K562 (cell line): ENCODE data around the gene PRKX.

Source experiments
- MBD2 ChIP-seq: sonication (generic); IDR thresholded peaks from 2 replicates; pipeline ENCODE4 v1.6.1; 2016; ENCODE audit warnings: low read depth, borderline replicate concordance
- POLR2A ChIP-seq: fragments of 450-650 bp; conservative IDR thresholded peaks from 2 replicates; pipeline ENCODE4 v1.6.1; 2016
- SMC3 ChIP-seq: conservative IDR thresholded peaks from 2 replicates; pipeline ENCODE4 v1.6.1; 2011; ENCODE audit warnings: low read depth, low read length, improper control_type of control experiment; ENCODE audit not compliant: insufficient read depth
- SNAPC5 ChIP-seq: fragments of 250-450 bp; sonication (Bioruptor Pico); IDR thresholded peaks from 2 replicates; pipeline ENCODE4 v1.8.0; 2021; ENCODE audit warnings: moderate library complexity, mild to moderate bottlenecking, inconsistent platforms
- TAF15 ChIP-seq: fragments of 200-400 bp; formaldehyde crosslinking; IDR thresholded peaks from 2 replicates; pipeline ENCODE4 v1.6.1; 2017; ENCODE audit warnings: mild to moderate bottlenecking, low read depth, low read length, moderate library complexity
- TCF7L2 ChIP-seq: fragments of 150-350 bp; IDR thresholded peaks from 2 replicates; pipeline ENCODE4 v1.6.1; 2016; ENCODE audit warnings: low read depth, mild to moderate bottlenecking, low read length, moderate library complexity
- ZC3H11A ChIP-seq: IDR thresholded peaks from 2 replicates; pipeline ENCODE4 v1.6.1; 2012; ENCODE audit warnings: low read depth, low read length, improper control_type of control experiment
- ZNF124 ChIP-seq: sonication (generic); formaldehyde crosslinking; IDR thresholded peaks from 2 replicates; pipeline ENCODE4 v1.8.1; 2022; ENCODE audit warnings: missing genetic modification reagents
- ZNF140 ChIP-seq: fragments of 250-450 bp; sonication (Bioruptor Pico); IDR thresholded peaks from 2 replicates; pipeline ENCODE4 v1.8.0; 2021; ENCODE audit warnings: moderate library complexity, mild to moderate bottlenecking, inconsistent platforms
- ZNF384 ChIP-seq: IDR thresholded peaks from 2 replicates; pipeline ENCODE4 v1.6.1; 2012; ENCODE audit warnings: low read depth, low read length, improper control_type of control experiment
- TF ChIP-seq, protein P1 (sequence below), 2 experiments: fragments of 450-650 bp in 1 of 2; IDR thresholded peaks; 2 replicates each; pipeline ENCODE4 v1.6.1; 2011 to 2017; ENCODE audit warnings: low read depth in 2 of 2, antibody characterized with exemption in 1 of 2, borderline replicate concordance in 1 of 2, low read length in 1 of 2, mild to moderate bottlenecking in 1 of 2, mixed read lengths in 1 of 2; ENCODE audit not compliant: control insufficient read depth in 1 of 2
- TF ChIP-seq, protein P2 (sequence below), 3 experiments: IDR thresholded peaks in 2 of 3; conservative IDR thresholded peaks in 1 of 3; 2 replicates each; pipeline ENCODE4 v1.5.1; 2011 to 2012; ENCODE audit warnings: low read length in 3 of 3, mild to moderate bottlenecking in 3 of 3, control low read depth in 2 of 3, improper control_type of control experiment in 1 of 3, inconsistent platforms in 1 of 3, low read depth in 1 of 3, mixed read lengths in 1 of 3, moderate library complexity in 1 of 3; ENCODE audit not compliant: insufficient read depth in 2 of 3
- TF ChIP-seq, protein P3 (sequence below): fragments of 250-450 bp; sonication (Bioruptor Pico); IDR thresholded peaks from 2 replicates; pipeline ENCODE4 v1.5.0; 2021

GRCh38 chrX:3659761-3660160 is 53.7 kb downstream of the PRKX start:
- no peak for TF ChIP-seq POLR2A
- TF ChIP-seq, protein P1, sequence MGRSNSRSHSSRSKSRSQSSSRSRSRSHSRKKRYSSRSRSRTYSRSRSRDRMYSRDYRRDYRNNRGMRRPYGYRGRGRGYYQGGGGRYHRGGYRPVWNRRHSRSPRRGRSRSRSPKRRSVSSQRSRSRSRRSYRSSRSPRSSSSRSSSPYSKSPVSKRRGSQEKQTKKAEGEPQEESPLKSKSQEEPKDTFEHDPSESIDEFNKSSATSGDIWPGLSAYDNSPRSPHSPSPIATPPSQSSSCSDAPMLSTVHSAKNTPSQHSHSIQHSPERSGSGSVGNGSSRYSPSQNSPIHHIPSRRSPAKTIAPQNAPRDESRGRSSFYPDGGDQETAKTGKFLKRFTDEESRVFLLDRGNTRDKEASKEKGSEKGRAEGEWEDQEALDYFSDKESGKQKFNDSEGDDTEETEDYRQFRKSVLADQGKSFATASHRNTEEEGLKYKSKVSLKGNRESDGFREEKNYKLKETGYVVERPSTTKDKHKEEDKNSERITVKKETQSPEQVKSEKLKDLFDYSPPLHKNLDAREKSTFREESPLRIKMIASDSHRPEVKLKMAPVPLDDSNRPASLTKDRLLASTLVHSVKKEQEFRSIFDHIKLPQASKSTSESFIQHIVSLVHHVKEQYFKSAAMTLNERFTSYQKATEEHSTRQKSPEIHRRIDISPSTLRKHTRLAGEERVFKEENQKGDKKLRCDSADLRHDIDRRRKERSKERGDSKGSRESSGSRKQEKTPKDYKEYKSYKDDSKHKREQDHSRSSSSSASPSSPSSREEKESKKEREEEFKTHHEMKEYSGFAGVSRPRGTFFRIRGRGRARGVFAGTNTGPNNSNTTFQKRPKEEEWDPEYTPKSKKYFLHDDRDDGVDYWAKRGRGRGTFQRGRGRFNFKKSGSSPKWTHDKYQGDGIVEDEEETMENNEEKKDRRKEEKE (IDR thresholded peaks at IDR 0.05; ENCODE audit: borderline replicate concordance in 1 of 2, control insufficient read depth in 1 of 2, low read depth in 2 of 2, low read length in 1 of 2) = no peak
- TF ChIP-seq, protein P2, sequence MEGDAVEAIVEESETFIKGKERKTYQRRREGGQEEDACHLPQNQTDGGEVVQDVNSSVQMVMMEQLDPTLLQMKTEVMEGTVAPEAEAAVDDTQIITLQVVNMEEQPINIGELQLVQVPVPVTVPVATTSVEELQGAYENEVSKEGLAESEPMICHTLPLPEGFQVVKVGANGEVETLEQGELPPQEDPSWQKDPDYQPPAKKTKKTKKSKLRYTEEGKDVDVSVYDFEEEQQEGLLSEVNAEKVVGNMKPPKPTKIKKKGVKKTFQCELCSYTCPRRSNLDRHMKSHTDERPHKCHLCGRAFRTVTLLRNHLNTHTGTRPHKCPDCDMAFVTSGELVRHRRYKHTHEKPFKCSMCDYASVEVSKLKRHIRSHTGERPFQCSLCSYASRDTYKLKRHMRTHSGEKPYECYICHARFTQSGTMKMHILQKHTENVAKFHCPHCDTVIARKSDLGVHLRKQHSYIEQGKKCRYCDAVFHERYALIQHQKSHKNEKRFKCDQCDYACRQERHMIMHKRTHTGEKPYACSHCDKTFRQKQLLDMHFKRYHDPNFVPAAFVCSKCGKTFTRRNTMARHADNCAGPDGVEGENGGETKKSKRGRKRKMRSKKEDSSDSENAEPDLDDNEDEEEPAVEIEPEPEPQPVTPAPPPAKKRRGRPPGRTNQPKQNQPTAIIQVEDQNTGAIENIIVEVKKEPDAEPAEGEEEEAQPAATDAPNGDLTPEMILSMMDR (IDR thresholded peaks at IDR 0.05 in 2 of 3, conservative IDR thresholded peaks at IDR 0.05 in 1 of 3; ENCODE audit: insufficient read depth in 2 of 3, low read depth in 1 of 3, low read length in 3 of 3) = no peak
- TF ChIP-seq SMC3 = no peak
- TF ChIP-seq, protein P3, sequence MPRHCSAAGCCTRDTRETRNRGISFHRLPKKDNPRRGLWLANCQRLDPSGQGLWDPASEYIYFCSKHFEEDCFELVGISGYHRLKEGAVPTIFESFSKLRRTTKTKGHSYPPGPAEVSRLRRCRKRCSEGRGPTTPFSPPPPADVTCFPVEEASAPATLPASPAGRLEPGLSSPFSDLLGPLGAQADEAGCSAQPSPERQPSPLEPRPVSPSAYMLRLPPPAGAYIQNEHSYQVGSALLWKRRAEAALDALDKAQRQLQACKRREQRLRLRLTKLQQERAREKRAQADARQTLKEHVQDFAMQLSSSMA = no peak
- TF ChIP-seq MBD2 = no peak
- TF ChIP-seq ZNF124 (CRISPR knock-in tag) = no peak
- TF ChIP-seq SNAPC5 (CRISPR knock-in tag) = no peak
- no peak for TF ChIP-seq TAF15
- TF ChIP-seq ZNF140 (CRISPR knock-in tag) = no peak
- no peak for TF ChIP-seq TCF7L2
- TF ChIP-seq ZNF384 = no peak
- TF ChIP-seq ZC3H11A = no peak
